T-helper 17 cell (primary cell): ENCODE data around the gene TIMM17A. TPM values are rescaled to one million over a fixed set of nuclear protein-coding genes. Genes with fewer than 3 reads are reported as not detected.
A peak's percentile ranks its signal among the peaks of the same experiment; 100 is the strongest.
"Not testable (repeated sequence)": the region's sequence is repeated elsewhere in the genome, so short reads cannot be mapped to it uniquely, and the experiment has no call there.

ENCODE experiments used
- ATAC-seq: fragments of 150-1000 bp; cut with Tn5 transposase; 2 replicates; pipeline ENCODE4 v1.10.0; 2021; ENCODE audit warnings: mild to moderate bottlenecking, moderate library complexity
- DNase-seq, 3 donors: peaks; one replicate each; pipeline versions ENCODE4 v3.0.0 to v3.0.0-alpha.2; 2020 to 2021
- H3K9me3 ChIP-seq: one replicate; pipeline ENCODE4 v1.7.0; 2013; ENCODE audit warnings: low read length, mild to moderate bottlenecking; ENCODE audit not compliant: control insufficient read depth, poor library complexity, severe bottlenecking
- H3K27ac Mint-ChIP-seq: one replicate; pipeline ENCODE4 v1.8.0; 2022; ENCODE audit warnings: mild to moderate bottlenecking, moderate library complexity, mixed read lengths
- H3K27me3 Mint-ChIP-seq: one replicate; pipeline ENCODE4 v1.8.0; 2022; ENCODE audit warnings: mixed read lengths
- H3K36me3 Mint-ChIP-seq: one replicate; pipeline ENCODE4 v1.8.0; 2022; ENCODE audit warnings: low read depth, mixed read lengths
- H3K4me1 Mint-ChIP-seq: one replicate; pipeline ENCODE4 v1.8.0; 2022; ENCODE audit warnings: mild to moderate bottlenecking, mixed read lengths
- H3K4me3 Mint-ChIP-seq: one replicate; pipeline ENCODE4 v1.8.0; 2022; ENCODE audit warnings: mild to moderate bottlenecking, moderate library complexity, mixed read lengths
- total RNA-seq, 4 donors: library from RNA in 2 of 4; stranded (reverse) in 2 of 4; gene quantifications; one replicate each; pipeline ENCODE4 v1.2.3 and lab custom pipeline; 2022 to 2026

Gene TIMM17A
- total RNA-seq, 2 donors from 2014 or later = 36.8 to 48.4 TPM

- H3K36me3 Mint-ChIP-seq = peaks cover 2% of the 10 kb centered on the region
Observed at GRCh38 chr1:201945157-201945556, 10.1 kb upstream of the TIMM17A start.

DNA sequence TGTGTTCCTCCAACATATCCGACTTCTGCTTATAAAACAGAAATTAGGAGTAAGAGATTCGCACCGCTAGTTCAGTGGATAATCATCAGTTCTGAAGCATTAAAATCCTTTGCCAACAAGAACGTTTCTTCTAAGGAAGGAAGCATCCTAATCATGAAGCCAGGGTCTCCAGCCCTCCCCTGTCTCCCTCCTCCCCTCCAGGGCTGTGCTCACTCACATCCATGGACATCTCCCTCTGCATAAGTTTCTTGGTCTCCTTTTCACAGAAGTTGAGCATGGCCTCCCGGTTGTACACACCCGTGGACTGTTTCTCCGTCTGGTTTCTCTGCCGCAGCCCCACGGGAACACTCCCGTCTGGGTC lies 9.5 kb upstream of the TIMM17A start:
- Mint-ChIP-seq H3K27me3 (peaks cover 61% of the 10 kb centered on the region), H3K4me3 (no peak overlapping the region), H3K27ac (no peak overlapping the region), H3K36me3 (peaks cover 2% of the 10 kb centered on the region), H3K4me1 (peaks cover 8% of the 10 kb centered on the region)
- no peaks in the 10 kb centered on the region for H3K9me3 ChIP-seq
- DNase-seq (no peak), ATAC-seq (no peak)

More at GRCh38 chr1:201945157-201945556, 10.1 kb upstream of the TIMM17A start:
- H3K27me3 Mint-ChIP-seq = peaks cover 62% of the 10 kb centered on the region
- DNase-seq (no peak), ATAC-seq (no peak)
- H3K27ac Mint-ChIP-seq = no peak overlapping the region
- H3K4me1 Mint-ChIP-seq = peaks cover 8% of the 10 kb centered on the region
- no peak overlapping the region for H3K4me3 Mint-ChIP-seq
- H3K9me3 ChIP-seq = no peaks in the 10 kb centered on the region

GRCh38 chr1:201946224-201946908 lies 8.9 kb upstream of the TIMM17A start, which contains the start of gene LMOD1:
Gene LMOD1 (minus strand): TSS chr1:201946548. CDS start chr1:201946340, 208 bp downstream.
- H3K27ac Mint-ChIP-seq = no peak within 1 kb of the TSS
- peak; percentile 36 for ATAC-seq

DNA sequence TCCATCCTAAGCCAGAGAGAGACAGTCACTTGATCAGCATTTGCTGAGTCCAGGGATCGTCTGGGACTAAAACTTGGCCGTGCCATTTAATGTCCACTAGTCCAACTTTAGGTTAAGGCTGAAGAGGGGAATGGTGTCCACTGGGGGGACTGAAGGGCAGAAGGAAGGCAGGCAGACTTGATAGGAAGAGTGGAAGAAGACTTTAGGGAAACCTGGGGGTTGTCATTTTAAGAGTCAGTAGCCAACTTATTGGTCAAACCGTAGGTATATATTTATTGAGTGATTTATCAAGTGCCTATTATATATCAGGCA lies 7.7 kb upstream of the TIMM17A start:
- no peaks in the 10 kb centered on the region for H3K9me3 ChIP-seq
- H3K4me1 Mint-ChIP-seq = peaks cover 8% of the 10 kb centered on the region
- DNase-seq = no peak
- no peak for ATAC-seq
- no peak overlapping the region for H3K27ac Mint-ChIP-seq
- H3K36me3 Mint-ChIP-seq = peaks cover 2% of the 10 kb centered on the region
- peaks cover 61% of the 10 kb centered on the region for H3K27me3 Mint-ChIP-seq
- H3K4me3 Mint-ChIP-seq = no peak overlapping the region

More at GRCh38 chr1:201946224-201946908, 8.9 kb upstream of the TIMM17A start, which contains the start of gene LMOD1:
- peak within 1 kb of the TSS; percentile 70 for H3K4me3 Mint-ChIP-seq
- H3K9me3 ChIP-seq = no peaks in the 10 kb centered on the region
- DNase-seq = no peak
- H3K4me1 Mint-ChIP-seq = peaks cover 8% of the 10 kb centered on the region
- peaks cover 2% of the 10 kb centered on the region for H3K36me3 Mint-ChIP-seq
- H3K27me3 Mint-ChIP-seq = peaks cover 61% of the 10 kb centered on the region

DNA sequence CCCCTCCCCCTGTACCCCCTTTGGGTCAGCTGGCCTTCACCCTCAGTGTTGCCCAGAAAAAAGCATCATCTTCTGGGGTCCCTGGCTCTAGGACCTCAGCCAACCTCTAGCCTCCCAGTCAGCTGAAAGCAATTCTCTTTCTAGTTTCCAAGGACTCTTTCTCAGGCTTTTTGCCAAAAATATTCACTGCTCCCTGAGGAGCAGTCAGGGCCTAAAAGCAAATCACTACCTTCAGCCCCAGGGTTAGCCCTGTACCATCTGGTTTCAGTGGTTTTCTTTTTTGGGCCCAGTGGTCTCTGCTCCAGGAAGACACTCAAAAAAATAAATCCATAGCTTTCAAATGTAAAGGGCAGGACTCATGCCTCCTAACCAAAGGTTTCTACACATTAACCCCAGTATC lies 5.8 kb upstream of the TIMM17A start:
- no peak for ATAC-seq
- Mint-ChIP-seq H3K4me3 (no peak overlapping the region), H3K36me3 (peaks cover 3% of the 10 kb centered on the region), H3K27me3 (peaks cover 44% of the 10 kb centered on the region), H3K4me1 (peaks cover 11% of the 10 kb centered on the region), H3K27ac (no peak overlapping the region)
- H3K9me3 ChIP-seq = no peaks in the 10 kb centered on the region
- no peak for DNase-seq

DNA sequence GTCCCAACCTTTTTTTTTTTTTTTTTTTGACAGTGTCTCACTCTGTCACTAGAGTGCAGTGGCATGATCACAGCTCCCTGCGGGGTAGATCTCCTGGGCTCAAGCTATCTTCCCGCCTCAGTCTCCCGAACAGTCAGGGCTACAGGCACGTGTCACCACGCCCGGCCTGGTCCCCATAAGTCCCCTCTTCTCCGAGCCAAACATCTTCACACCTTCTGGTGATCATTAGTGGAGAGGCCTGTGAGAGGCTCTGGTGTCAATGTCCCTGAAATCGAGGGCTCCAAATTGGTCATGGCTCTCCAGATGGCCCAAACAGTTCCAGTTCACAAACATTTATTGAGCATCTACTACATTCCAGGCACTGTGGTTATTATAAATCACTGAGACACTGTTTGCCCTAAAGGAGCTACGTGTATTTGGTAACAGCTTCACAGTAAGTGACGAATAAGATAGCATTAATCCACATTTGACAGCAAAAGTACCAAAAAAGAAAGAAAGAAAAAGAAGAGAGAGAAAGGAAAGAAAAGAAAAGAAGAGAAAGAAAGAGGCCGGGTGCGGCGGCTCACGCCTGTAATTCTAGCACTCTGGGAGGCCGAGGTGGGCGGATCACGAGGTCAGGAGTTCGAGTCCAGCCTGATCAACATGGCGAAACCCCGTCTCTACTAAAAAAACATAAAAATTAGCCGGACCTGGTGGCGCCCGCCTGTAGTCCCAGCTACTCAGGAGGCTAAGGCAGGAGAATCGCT lies 867 bp upstream of the TIMM17A start:
- peak overlapping the region; percentile 96 for H3K27ac Mint-ChIP-seq
- DNase-seq = no peak
- H3K4me1 Mint-ChIP-seq = peaks cover 9% of the 10 kb centered on the region
- H3K36me3 Mint-ChIP-seq = peaks cover 2% of the 10 kb centered on the region
- peak overlapping the region; percentile 95 for H3K4me3 Mint-ChIP-seq
- no peaks in the 10 kb centered on the region for H3K27me3 Mint-ChIP-seq
- H3K9me3 ChIP-seq = no peaks in the 10 kb centered on the region
- no peak for ATAC-seq

DNA sequence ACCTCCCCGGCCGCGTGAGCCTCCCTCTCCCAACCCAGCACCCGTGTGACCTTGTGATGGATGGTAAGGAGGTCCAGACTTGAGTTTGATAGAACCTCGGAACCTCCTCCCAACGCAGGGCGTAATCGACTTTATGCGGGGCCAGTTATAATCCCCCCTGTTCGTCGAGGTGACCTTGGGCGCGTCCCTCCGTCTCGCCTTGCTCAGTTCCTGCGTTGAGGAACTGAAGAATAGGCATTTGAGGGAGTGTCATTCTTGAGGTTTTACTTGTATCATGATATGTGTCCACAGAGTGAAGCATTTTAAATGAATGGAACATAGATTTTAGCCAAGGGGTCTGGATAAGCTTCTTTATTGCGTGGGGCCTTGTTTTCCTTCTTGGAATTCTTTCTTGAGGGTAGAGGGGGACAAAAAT lies 433 bp downstream of the TIMM17A start:
- DNase-seq (no peak), ATAC-seq (peak; percentile 61)
- Mint-ChIP-seq H3K4me1 (peaks cover 11% of the 10 kb centered on the region), H3K36me3 (peaks cover 2% of the 10 kb centered on the region), H3K4me3 (peak overlapping the region; percentile 95), H3K27ac (peak overlapping the region; percentile 96), H3K27me3 (no peaks in the 10 kb centered on the region)
- H3K9me3 ChIP-seq = no peaks in the 10 kb centered on the region

DNA sequence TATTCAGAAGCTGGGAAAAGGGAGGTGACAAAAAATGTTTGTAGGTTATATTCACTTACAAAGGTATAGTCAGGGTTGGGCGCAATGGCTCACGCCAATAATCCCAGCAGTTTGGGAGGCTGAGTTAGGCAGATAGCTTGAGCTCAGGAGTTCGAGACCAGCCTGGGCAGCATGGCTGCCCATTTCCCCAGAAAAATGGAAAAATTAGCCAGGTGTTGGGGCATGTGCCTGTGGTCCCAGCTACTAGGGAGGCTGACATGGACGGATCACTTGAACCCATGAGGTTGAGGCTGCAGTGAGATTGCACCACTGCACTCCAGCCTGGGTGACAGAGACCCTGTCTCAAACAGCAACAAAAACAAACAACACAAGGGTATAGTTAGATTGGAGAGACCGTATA lies 3.0 kb downstream of the TIMM17A start:
- H3K4me3 Mint-ChIP-seq = no peak overlapping the region
- peaks cover 16% of the 10 kb centered on the region for H3K4me1 Mint-ChIP-seq
- DNase-seq (no peak), ATAC-seq (no peak)
- no peaks in the 10 kb centered on the region for H3K27me3 Mint-ChIP-seq
- no peaks in the 10 kb centered on the region for H3K9me3 ChIP-seq
- H3K27ac Mint-ChIP-seq = peak overlapping the region; percentile 37
- peaks cover 2% of the 10 kb centered on the region for H3K36me3 Mint-ChIP-seq

DNA sequence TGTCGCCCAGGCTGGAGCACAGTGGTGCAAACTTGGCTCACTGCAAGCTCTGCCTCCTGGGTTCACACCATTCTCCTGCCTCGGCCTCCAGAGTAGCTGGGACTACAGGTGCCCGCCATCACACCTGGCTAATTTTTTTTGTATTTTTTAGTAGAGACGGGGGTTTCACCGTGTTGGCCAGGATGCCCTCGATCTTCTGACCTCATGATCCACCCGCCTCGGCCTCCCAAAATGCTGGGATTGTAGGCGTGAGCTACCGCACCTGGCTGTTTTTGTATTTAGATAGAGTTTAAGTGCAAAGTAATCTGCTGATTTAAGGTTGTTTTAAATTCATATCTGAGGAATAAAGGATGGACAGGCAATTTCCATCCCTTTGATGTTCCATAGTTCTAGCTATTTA lies 7.1 kb downstream of the TIMM17A start:
- not testable (repeated sequence) for H3K27ac Mint-ChIP-seq, H3K27me3 Mint-ChIP-seq, H3K9me3 ChIP-seq, H3K4me1 Mint-ChIP-seq, H3K36me3 Mint-ChIP-seq, H3K4me3 Mint-ChIP-seq, DNase-seq, ATAC-seq

- H3K4me1 Mint-ChIP-seq = peaks cover 9% of the 10 kb centered on the region
- H3K9me3 ChIP-seq = no peaks in the 10 kb centered on the region
- no peak for ATAC-seq
- no peak overlapping the region for H3K4me3 Mint-ChIP-seq
- no peak overlapping the region for H3K27ac Mint-ChIP-seq
- DNase-seq = no peak
- H3K36me3 Mint-ChIP-seq = no peaks in the 10 kb centered on the region
- no peaks in the 10 kb centered on the region for H3K27me3 Mint-ChIP-seq
Observed at GRCh38 chr1:201964261-201964660, 9.0 kb downstream of the TIMM17A start.

- Mint-ChIP-seq H3K27ac (peak overlapping the region; percentile 16), H3K4me1 (peaks cover 6% of the 10 kb centered on the region), H3K36me3 (no peaks in the 10 kb centered on the region), H3K4me3 (no peak overlapping the region), H3K27me3 (no peaks in the 10 kb centered on the region)
- ATAC-seq (no peak), DNase-seq (no peak)
- no peaks in the 10 kb centered on the region for H3K9me3 ChIP-seq
Observed at GRCh38 chr1:201966171-201966570, 10.9 kb downstream of the TIMM17A start.

DNA sequence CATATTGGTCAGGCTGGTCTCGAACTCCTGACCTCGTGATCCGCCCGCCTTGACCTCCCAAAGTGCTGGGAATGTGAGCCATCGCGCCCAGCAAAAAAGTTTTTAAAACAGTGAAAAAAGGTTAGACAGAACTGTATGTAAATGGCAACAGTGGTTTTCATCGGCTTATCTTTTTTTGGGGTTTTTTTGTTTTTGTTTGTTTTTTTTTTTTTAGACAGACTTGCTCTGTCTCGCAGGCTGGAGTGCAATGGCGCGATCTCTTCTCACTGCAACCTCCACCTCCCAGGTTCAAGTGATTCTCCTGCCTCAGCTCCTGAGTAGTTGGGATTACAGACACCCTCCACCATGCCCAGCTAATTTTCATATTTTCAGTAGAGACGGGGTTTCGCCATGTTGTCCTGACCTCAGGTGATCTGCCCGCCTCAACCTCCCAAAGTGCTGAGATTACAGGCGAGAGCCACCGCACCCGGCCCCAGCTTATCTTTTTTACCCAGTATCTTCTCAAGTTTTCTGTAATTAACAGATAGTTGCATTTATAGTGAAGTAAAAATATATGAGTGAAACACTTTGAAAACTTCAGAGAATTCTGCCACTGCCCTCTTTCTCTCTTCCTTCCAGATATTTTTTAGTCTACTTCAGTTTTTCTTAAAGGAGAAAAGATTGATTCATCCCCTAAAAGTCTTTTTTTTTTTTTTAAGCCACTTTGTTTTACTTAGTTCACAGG lies 13.1 kb downstream of the TIMM17A start:
- H3K27me3 Mint-ChIP-seq = no peaks in the 10 kb centered on the region
- H3K9me3 ChIP-seq = no peaks in the 10 kb centered on the region
- peaks cover 4% of the 10 kb centered on the region for H3K4me1 Mint-ChIP-seq
- DNase-seq (no peak), ATAC-seq (no peak)
- no peak overlapping the region for H3K27ac Mint-ChIP-seq
- no peak overlapping the region for H3K4me3 Mint-ChIP-seq
- H3K36me3 Mint-ChIP-seq = no peaks in the 10 kb centered on the region

DNA sequence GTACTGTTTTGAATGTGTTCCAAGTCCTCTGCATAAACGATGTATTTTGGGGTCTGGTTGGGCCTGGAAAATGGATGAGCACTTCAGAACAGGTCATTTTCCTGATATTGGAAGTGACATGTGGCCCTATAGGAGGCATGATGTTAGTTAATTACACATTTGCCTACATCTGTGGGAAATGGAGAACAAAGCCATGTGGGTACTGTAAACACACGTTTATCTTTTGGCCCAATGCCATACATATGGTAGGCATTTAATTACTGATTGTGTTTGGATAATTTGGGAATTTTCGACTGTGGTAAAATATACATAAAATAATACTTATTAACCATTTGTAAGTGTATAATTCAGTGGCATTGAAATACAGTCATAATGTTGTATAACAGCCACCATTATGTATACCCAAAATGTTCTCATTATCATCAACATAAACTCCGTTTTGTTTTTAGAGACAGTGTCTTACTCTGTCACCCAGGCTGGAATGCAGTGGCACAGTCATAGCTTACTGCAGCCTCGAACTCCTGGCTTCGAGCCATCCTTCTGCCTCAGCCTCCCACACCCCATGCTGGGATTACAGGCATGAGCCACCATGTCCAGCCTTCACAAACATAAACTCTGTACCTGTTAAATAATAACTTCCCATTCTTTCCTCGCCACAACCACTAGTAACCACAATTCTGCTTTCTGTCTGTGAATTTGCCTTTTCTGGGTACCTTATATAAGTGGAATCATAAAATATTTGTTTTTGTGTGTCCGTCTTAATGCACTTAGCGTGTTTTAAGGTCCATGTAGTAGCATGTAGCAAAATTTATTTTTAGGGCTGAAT lies 15.2 kb downstream of the TIMM17A start:
- ATAC-seq (no peak), DNase-seq (no peak)
- Mint-ChIP-seq H3K27me3 (no peaks in the 10 kb centered on the region), H3K4me1 (peaks cover 4% of the 10 kb centered on the region), H3K4me3 (no peak overlapping the region), H3K27ac (no peak overlapping the region), H3K36me3 (no peaks in the 10 kb centered on the region)
- no peaks in the 10 kb centered on the region for H3K9me3 ChIP-seq
